BE2C (cell line): Measurements from ENCODE around the gene CERS2.

ENCODE experiments used
- DNase-seq: peaks from one replicate; pipeline ENCODE4 v3.0.0-alpha.2; 2020
- H3K27me3 ChIP-seq: fragments of 250-450 bp; sonication (Bioruptor Pico); 2 replicates; pipeline ENCODE4 v1.5.1; 2020; ENCODE audit warnings: mild to moderate bottlenecking
- H3K36me3 ChIP-seq: fragments of 250-450 bp; sonication (Bioruptor Pico); 2 replicates; pipeline ENCODE4 v1.5.1; 2020; ENCODE audit warnings: mild to moderate bottlenecking
- H3K4me1 ChIP-seq: fragments of 250-450 bp; sonication (Bioruptor Pico); 2 replicates; pipeline ENCODE4 v1.5.1; 2020
- H3K4me3 ChIP-seq: 2 replicates; pipeline ENCODE4 v1.5.1; 2011; ENCODE audit warnings: low read depth, low read length
- H3K9me3 ChIP-seq: fragments of 250-450 bp; sonication (Bioruptor Pico); 2 replicates; pipeline ENCODE4 v1.5.1; 2020
- CTCF ChIP-seq: IDR thresholded peaks from 2 replicates; pipeline ENCODE4 v1.5.1; 2012; ENCODE audit warnings: mild to moderate bottlenecking, low read depth, low read length

CERS2 gene

GRCh38 chr1:150999926-151000325, 25.3 kb upstream of the CERS2 start:
- Histone ChIP-seq H3K27me3 (no peaks in the 10 kb centered on the region), H3K36me3 (no peaks in the 10 kb centered on the region; the same call in none of the 2 replicates), H3K4me1 (no peaks in the 10 kb centered on the region; the same call in 1 of the 2 replicates), H3K9me3 (no peaks in the 10 kb centered on the region), H3K4me3 (no peak overlapping the region)
- no peak for DNase-seq
- no peak for TF ChIP-seq CTCF

GRCh38 chr1:150999051-150999674, 24.5 kb upstream of the CERS2 start:
- no peak for TF ChIP-seq CTCF
- no peak for DNase-seq
- Histone ChIP-seq H3K4me3 (no peak overlapping the region), H3K36me3 (no peaks in the 10 kb centered on the region; the same call in none of the 2 replicates), H3K27me3 (no peaks in the 10 kb centered on the region), H3K9me3 (no peaks in the 10 kb centered on the region), H3K4me1 (no peaks in the 10 kb centered on the region; the same call in 1 of the 2 replicates)

GRCh38 chr1:150997949-150998348, 23.3 kb upstream of the CERS2 start:
- Histone ChIP-seq H3K9me3 (no peaks in the 10 kb centered on the region), H3K4me3 (no peak overlapping the region), H3K36me3 (no peaks in the 10 kb centered on the region; the same call in none of the 2 replicates), H3K4me1 (no peaks in the 10 kb centered on the region; the same call in 1 of the 2 replicates), H3K27me3 (no peaks in the 10 kb centered on the region)
- DNase-seq, result no peak
- TF ChIP-seq CTCF, result no peak

GRCh38 chr1:150997126-150997872, 22.7 kb upstream of the CERS2 start:
- TF ChIP-seq CTCF, result no peak
- Histone ChIP-seq H3K36me3 (no peaks in the 10 kb centered on the region; the same call in none of the 2 replicates), H3K27me3 (no peaks in the 10 kb centered on the region), H3K4me3 (no peak overlapping the region), H3K9me3 (no peaks in the 10 kb centered on the region), H3K4me1 (no peaks in the 10 kb centered on the region; the same call in 1 of the 2 replicates)
- no peak for DNase-seq

GRCh38 chr1:150995896-150996295, 21.3 kb upstream of the CERS2 start:
- peak; percentile 37 for DNase-seq
- Histone ChIP-seq H3K9me3 (no peaks in the 10 kb centered on the region), H3K4me1 (no peaks in the 10 kb centered on the region; the same call in 1 of the 2 replicates), H3K36me3 (no peaks in the 10 kb centered on the region; the same call in none of the 2 replicates), H3K27me3 (no peaks in the 10 kb centered on the region), H3K4me3 (no peak overlapping the region)
- peak; percentile 71 for TF ChIP-seq CTCF

- H3K9me3 ChIP-seq, result no peaks in the 10 kb centered on the region
- no peak overlapping the region for H3K4me3 ChIP-seq
- DNase-seq, result no peak
- no peaks in the 10 kb centered on the region; the same call in 1 of the 2 replicates for H3K4me1 ChIP-seq
- no peaks in the 10 kb centered on the region; the same call in none of the 2 replicates for H3K36me3 ChIP-seq
- H3K27me3 ChIP-seq, result no peaks in the 10 kb centered on the region
- no peak for TF ChIP-seq CTCF
These were observed 20.8 kb upstream of the CERS2 start for GRCh38 chr1:150995460-150995859.
